H1 (cell line): ENCODE results near the gene ZBTB4. TPM values are rescaled to one million over a fixed set of nuclear protein-coding genes. Genes with fewer than 3 reads are reported as not detected.

Experiments used
- ASH2L ChIP-seq: fragments of 200-600, 300-600 bp; sonication (generic); IDR thresholded peaks from one replicate; pipeline ENCODE4 v1.7.1; 2017; ENCODE audit warnings: low read length
- CHD2 ChIP-seq: IDR thresholded peaks from 2 replicates; pipeline ENCODE4 v1.6.1; 2012; ENCODE audit warnings: low read length, improper control_type of control experiment
- CHD7 ChIP-seq: fragments of 300-600 bp; sonication (generic); IDR thresholded peaks from 2 replicates; pipeline ENCODE4 v1.7.1; 2012; ENCODE audit warnings: low read length, moderate library complexity, mild to moderate bottlenecking, inconsistent platforms; ENCODE audit not compliant: insufficient replicate concordance
- GTF2F1 ChIP-seq: IDR thresholded peaks from 2 replicates; pipeline ENCODE4 v1.6.1; 2012; ENCODE audit warnings: low read depth, low read length, improper control_type of control experiment, borderline replicate concordance
- JUND ChIP-seq: IDR thresholded peaks from 2 replicates; pipeline ENCODE4 v1.6.1; 2011; ENCODE audit warnings: mild to moderate bottlenecking, improper control_type of control experiment, low read length
- MAFK ChIP-seq: IDR thresholded peaks from 2 replicates; pipeline ENCODE4 v1.6.1; 2012; ENCODE audit warnings: low read depth, mild to moderate bottlenecking, improper control_type of control experiment, low read length
- MAX ChIP-seq: IDR thresholded peaks from 2 replicates; pipeline ENCODE4 v1.6.1; 2012; ENCODE audit warnings: inconsistent platforms
- SIN3A ChIP-seq, 2 experiments: IDR thresholded peaks in 1 of 2; conservative IDR thresholded peaks in 1 of 2; 2 replicates each; pipeline ENCODE4 v1.6.1; 2011 to 2012; ENCODE audit warnings: low read length in 2 of 2, improper control_type of control experiment in 1 of 2, low read depth in 1 of 2, mild to moderate bottlenecking in 1 of 2
- polyA plus RNA-seq, 7 experiments: library from polyadenylated mRNA; depleted of rRNA in 3 of 7; stranded (reverse) in 5 of 7; unstranded in 2 of 7; fragments of >200 nt in 5 of 7; fragments of 200-250 nt in 2 of 7; gene quantifications; 1 replicate in 5 of 7; 2 replicates in 1 of 7; 4 replicates in 1 of 7; pipeline versions ENCODE4 v1.2.1 to v1.2.3, GENCODE V29; 2011 to 2013; ENCODE audit warnings: missing spikeins in 2 of 7, mixed read lengths in 2 of 7
- total RNA-seq: library from RNA; stranded (reverse); fragmentation: NEBNext Ultra II Directional; extraction: Animal tissue kit (Norgen Biotek cat#: 25700); gene quantifications from 2 replicates; pipeline ENCODE4 v1.2.1, GENCODE V29; 2021

ZBTB4 gene
- total and polyA plus RNA-seq, 2 of the 8 experiments (the other 6 are each of a cell fraction or from before 2014, with no cell fraction given) = 5.9 to 10.1 TPM

GRCh38 chr17:7483255-7484066 lies 4.0 kb upstream of the ZBTB4 start (continued):
- TF ChIP-seq CHD7 (no peak), ASH2L (peak; percentile 67), MAFK (no peak), SIN3A (conservative IDR thresholded peaks at IDR 0.05 in 1 of 2, IDR thresholded peaks at IDR 0.05 in 1 of 2; ENCODE audit: low read depth in 1 of 2, low read length in 2 of 2) (0 out of 4 replicates have a peak, but pooled peaks of 1 of the 2 experiments have one; percentile 54), GTF2F1 (no peak), CHD2 (peak; percentile 9; the same call in 1 of the 2 replicates), MAX (peak; percentile 56), JUND (no peak)
